NCI-H1105 (cell line): ENCODE results near the gene ASL.
"Not testable (repeated sequence)": the region's sequence is repeated elsewhere in the genome, so short reads cannot be mapped to it uniquely, and the experiment has no call there.

ENCODE experiments used
- DNase-seq: peaks from one replicate; lab custom pipeline; 2025; lab: John Stamatoyannopoulos, UW

The ASL gene

GRCh38 chr7:66119245-66119850 is 43.7 kb downstream of the ASL start:
- no peak for DNase-seq

GRCh38 chr7:66123175-66123528 is 47.5 kb downstream of the ASL start:
- no peak for DNase-seq

DNA sequence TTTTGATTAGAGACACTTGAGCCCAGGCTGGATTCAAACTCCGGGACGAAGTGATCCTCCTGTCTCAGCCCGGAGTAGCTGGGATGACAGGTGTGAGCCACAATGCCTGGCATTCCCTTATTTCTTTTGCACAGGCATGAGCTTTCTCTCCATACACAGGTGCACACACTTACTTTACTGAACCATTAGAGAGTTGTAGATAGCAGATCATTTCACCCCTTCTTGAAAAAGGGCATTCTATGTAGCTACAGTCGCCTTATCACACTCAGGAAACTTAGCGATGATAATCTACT is 48.9 kb downstream of the ASL start:
- DNase-seq: not testable (repeated sequence)

GRCh38 chr7:66125052-66125694 is 49.6 kb downstream of the ASL start:
- no peak for DNase-seq

DNA sequence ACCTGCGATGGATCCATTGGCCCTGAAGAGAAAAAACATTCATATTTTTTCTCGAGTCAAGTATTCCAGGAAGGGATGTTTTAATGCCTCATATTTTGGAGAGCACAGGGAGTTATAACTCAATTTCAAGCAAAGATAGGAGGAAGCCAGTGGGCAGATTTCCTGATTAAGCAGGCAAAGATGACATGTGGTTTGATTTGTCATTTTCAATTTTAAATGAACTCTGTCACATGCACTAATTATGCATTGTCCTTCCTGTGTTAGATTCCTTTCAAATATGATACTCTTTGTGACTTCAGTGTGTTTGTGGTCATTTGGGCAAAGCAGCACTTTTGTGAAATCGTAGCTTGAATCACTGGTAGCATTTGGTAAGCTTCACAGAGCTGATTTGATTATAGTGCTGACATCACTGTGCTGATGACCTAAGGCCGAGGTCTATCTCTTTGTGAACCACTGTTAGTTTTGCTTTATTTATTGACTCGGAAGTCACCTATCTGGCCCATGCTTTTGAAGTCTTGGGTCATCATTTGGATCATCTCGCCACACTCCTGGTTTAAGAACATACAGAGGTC is 50.2 kb downstream of the ASL start:
- not testable (repeated sequence) for DNase-seq

DNA sequence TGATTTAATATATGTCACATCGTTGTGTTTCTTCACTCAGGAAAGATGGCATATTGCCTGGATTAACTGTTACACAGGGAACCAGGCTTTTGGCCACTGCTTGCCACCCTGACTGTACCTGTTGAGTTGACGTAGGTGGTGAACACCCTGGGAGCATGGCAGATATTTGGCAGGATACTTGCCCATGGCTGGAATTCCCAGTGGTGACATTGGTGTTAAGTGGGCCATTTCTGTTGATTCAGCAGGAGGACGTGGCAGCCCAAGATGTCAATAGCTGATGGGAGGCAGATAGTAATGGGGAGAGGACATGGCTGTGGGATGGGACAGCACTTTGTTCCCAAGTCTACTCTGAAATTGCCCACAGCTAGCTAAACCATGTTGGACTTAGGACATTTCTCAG is 51.6 kb downstream of the ASL start:
- not testable (repeated sequence) for DNase-seq

DNA sequence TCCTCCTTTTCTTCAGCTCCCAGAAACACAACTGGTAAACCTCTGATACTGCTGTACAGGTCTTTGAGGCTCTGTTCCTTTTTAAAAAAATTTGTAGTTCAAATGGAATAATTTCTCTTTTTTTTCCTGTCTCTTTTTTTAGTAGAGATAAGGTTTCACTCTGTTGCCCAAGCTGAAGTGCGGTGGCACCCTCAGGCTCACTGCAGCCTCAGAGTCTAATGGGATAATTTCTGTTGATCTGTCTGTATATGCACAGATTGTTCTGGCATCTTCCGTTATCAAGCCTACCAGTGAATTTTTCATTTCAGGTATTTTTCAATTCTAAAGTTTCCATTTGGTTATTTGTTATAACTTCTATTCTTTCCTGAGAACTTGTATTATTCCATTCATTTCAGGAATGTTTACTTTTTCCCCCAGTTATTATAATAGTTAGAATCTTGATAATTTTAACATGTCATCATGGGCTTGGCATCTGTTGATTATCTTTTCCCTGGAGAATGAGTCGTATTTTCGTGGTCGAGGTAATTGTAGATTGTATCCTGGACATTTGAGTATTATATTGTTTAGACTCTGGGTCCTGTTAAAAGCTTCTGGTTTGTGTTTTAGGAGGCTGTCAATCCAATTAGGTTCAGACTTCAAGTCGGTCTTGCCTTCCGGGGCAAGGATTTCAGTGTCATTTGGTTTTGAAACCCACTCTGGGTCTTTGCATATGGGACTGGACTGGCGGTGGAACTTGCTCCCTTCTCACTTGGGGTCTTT is 63.6 kb downstream of the ASL start:
- no peak for DNase-seq

- DNase-seq: no peak
Measured at GRCh38 chr7:66140924-66141323, 65.3 kb downstream of the ASL start.

GRCh38 chr7:66142334-66142733 is 66.7 kb downstream of the ASL start:
- DNase-seq: no peak

DNA sequence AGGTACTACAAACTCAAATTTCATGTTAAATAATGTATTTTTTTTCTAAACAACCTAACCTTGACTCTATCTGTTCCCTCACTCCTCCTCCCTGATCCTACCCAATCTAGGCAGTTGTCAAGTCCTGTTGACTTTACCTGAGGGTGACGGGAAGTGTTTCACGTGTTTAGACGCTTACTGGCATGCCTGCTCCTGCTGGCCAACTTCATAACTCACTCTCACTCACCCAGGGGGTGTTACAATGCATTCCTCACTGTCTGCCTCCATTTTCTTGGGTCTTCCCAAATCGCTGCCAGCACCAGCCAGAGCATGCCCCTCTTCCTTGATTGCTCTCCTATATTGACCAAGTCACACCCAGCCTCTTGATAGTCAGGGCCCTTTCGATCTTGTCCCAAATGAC is 67.4 kb downstream of the ASL start:
- DNase-seq: no peak
